Dendritic cell treated with granulocyte-macrophage colony-stimulating factor and Interleukin-4, amounts not matched to agents 40 ng/mL and 50 ng/mL, for 4 days (primary cell): Measurements from ENCODE around the gene PLIN4.

Experiments used
- H3K27ac Mint-ChIP-seq: one replicate; pipeline ENCODE4 v1.8.0; 2022; ENCODE audit warnings: mild to moderate bottlenecking, mixed read lengths
- H3K27me3 Mint-ChIP-seq: one replicate; pipeline ENCODE4 v1.8.0; 2022; ENCODE audit warnings: mild to moderate bottlenecking, mixed read lengths
- H3K36me3 Mint-ChIP-seq: one replicate; pipeline ENCODE4 v1.8.0; 2022; ENCODE audit warnings: low read depth, mixed read lengths
- H3K4me1 Mint-ChIP-seq: one replicate; pipeline ENCODE4 v1.8.0; 2022; ENCODE audit warnings: low read depth, mixed read lengths
- H3K4me3 Mint-ChIP-seq: one replicate; pipeline ENCODE4 v1.8.0; 2022; ENCODE audit warnings: mild to moderate bottlenecking, moderate library complexity, mixed read lengths
- H3K9me3 Mint-ChIP-seq: one replicate; pipeline ENCODE4 v1.8.0; 2022; ENCODE audit warnings: mixed read lengths
- intact Hi-C: fragments of 100-400 bp; cut with micrococcal nuclease; formaldehyde crosslinking; loops from one replicate; pipeline ENCODE4 v1.15.0; 2022

The PLIN4 gene

DNA sequence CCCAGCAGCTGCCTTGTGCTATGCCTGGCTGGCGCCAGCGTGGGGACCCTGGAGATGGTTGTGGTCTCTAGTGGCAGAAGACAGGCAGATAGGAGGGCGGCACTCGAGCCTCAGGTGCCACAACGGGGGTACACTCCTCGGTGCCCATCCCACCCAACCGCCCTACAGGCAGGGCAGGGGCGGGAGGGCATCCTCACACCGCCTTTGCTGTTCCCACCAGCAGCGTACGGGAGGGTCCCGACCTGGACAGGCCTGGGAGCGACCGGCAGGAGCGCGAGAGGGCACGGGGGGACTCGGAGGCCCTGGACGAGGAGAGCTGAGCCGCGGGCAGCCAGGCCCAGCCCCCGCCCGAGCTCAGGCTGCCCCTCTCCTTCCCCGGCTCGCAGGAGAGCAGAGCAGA, 16.6 kb downstream of the PLIN4 start:
- H3K27ac Mint-ChIP-seq, result no peak overlapping the region
- peaks cover 29% of the 10 kb centered on the region for H3K4me1 Mint-ChIP-seq
- intact Hi-C loops, result no loop called here
- no peaks in the 10 kb centered on the region for H3K9me3 Mint-ChIP-seq
- H3K36me3 Mint-ChIP-seq, result no peaks in the 10 kb centered on the region
- H3K4me3 Mint-ChIP-seq, result no peak overlapping the region
- H3K27me3 Mint-ChIP-seq, result no peaks in the 10 kb centered on the region

DNA sequence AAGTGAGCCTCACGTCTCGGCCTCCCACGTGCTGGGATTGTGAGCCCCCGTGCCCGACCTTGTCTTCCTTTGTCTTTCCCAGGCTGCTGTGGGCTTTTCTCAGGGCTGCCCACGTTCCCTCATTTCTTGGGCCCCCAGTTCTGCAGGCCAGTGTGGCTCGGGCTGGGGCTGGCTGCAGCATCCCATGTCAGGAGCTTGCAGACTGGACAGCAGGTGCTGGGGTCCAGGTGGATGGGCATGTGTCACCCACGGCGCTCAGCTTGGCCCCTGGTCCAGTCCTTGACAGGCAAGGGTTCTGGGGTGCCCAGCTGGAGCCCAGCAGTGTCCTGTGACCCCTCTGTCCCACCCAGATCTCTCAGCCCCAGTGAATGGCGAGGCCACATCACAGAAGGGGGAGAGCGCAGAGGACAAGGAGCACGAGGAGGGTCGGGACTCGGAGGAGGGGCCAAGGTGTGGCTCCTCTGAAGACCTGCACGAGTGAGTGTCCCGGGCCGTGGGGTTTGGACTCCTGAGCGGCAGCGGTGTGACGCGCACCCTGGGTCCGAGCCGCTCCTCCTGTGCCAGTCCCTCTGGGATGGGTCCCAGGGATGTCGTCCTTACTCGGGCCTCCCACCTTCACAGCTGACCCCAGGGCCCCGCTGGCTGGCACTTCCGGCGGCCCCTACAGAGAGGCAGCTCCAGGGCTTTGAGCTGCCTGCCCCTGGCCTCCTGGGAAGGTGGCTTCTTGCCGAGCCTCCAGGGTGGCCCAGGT, 17.3 kb downstream of the PLIN4 start:
- no peak overlapping the region for H3K27ac Mint-ChIP-seq
- no peaks in the 10 kb centered on the region for H3K36me3 Mint-ChIP-seq
- intact Hi-C loops, result no loop called here
- H3K27me3 Mint-ChIP-seq, result no peaks in the 10 kb centered on the region
- no peak overlapping the region for H3K4me3 Mint-ChIP-seq
- peaks cover 23% of the 10 kb centered on the region for H3K4me1 Mint-ChIP-seq
- no peaks in the 10 kb centered on the region for H3K9me3 Mint-ChIP-seq

DNA sequence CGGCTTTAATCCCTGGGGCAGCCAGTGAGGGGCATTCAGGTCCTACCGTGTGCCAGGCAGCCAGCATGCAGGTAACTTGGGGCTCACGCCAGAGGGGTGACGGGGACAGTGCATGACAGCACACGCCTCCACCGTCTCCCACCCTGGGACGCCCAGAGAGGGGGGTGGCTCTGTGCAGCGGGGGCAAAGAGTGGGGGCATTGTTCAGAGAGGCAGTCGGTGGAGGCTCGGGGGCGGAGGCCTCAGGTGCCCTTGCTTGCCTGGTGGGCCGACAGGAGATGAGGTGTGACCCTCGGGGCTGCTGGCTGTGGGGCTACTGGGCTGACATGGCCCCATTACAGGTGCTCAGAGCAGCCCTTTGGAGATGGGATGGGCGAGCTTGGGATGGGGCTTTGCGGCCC, 18.4 kb downstream of the PLIN4 start:
- Mint-ChIP-seq H3K4me3 (no peak overlapping the region), H3K27ac (no peak overlapping the region), H3K36me3 (no peaks in the 10 kb centered on the region), H3K27me3 (no peaks in the 10 kb centered on the region), H3K9me3 (no peaks in the 10 kb centered on the region), H3K4me1 (peaks cover 11% of the 10 kb centered on the region)
- intact Hi-C loops, result no loop called here

DNA sequence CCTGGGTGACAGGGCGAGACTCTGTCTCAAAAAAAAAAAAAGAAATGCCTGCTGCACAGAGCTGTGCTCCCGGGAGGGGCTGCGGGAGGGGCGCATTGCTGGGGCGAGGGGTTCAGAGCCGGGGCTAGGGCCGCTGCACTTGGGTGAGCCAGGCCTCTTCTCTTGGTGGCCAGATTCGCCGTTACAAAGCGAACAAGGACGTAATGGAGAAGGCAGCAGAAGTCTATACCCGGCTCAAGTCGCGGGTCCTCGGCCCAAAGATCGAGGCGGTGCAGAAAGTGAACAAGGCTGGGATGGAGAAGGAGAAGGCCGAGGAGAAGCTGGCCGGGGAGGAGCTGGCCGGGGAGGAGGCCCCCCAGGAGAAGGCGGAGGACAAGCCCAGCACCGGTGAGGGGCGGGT, 19.0 kb downstream of the PLIN4 start:
- no peaks in the 10 kb centered on the region for H3K9me3 Mint-ChIP-seq
- H3K4me1 Mint-ChIP-seq, result peaks cover 6% of the 10 kb centered on the region
- intact Hi-C loops, result no loop called here
- H3K27me3 Mint-ChIP-seq, result no peaks in the 10 kb centered on the region
- no peak overlapping the region for H3K4me3 Mint-ChIP-seq
- H3K27ac Mint-ChIP-seq, result no peak overlapping the region
- H3K36me3 Mint-ChIP-seq, result no peaks in the 10 kb centered on the region

DNA sequence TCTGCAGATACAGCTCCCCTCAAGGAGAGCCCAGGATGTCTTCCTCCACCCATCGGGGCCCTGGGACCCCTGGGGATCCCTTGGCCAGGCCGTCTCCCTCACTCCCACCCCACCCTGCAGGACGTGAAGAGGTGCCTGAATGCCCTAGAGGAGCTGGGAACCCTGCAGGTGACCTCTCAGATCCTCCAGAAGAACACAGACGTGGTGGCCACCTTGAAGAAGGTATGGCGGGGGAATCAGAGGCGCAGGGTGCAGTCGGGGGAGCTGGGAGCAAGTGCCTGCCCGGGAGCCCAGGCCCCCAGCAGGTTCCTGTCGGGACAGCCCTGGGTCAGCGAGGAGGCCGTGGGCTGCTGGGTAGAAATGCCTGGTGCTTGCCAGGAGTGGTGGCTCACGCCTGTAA, 19.6 kb downstream of the PLIN4 start:
- intact Hi-C loops, result no loop called here
- no peaks in the 10 kb centered on the region for H3K36me3 Mint-ChIP-seq

DNA sequence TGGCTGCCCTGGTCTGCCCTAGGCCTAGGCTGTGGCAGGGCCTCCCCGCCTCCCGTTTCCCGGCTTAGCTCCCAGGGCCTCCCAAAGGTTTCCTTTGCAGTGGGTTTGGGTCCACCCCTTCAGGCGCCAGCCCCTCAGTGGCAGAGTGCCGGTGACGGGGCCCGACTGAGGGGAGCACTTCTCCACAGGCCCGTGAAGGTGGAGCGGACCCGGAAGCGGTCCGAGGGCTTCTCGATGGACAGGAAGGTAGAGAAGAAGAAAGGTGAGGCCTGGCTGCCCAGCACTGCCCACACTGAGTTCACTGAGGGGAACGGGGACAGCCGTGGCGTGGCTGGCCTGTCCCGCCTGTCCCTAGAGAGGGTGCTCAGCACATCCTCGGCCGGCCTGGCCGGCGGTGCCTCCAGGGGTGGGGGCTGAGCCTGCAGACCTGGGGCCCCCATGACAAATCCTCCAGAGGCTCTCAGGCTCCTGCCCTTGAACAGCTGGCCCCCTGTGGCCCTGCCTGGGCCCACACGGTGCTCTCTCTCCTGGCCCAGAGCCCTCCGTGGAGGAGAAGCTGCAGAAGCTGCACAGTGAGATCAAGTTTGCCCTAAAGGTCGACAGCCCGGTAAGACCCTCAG, 20.4 kb downstream of the PLIN4 start:
- no peaks in the 10 kb centered on the region for H3K9me3 Mint-ChIP-seq
- intact Hi-C loops, result no loop called here
- H3K36me3 Mint-ChIP-seq, result no peaks in the 10 kb centered on the region
- no peak overlapping the region for H3K27ac Mint-ChIP-seq
- no peaks in the 10 kb centered on the region for H3K4me1 Mint-ChIP-seq
- no peaks in the 10 kb centered on the region for H3K27me3 Mint-ChIP-seq
- H3K4me3 Mint-ChIP-seq, result no peak overlapping the region

More for the DNA sequence above, 19.6 kb downstream of the PLIN4 start:
- no peak overlapping the region for H3K4me3 Mint-ChIP-seq
- no peak overlapping the region for H3K27ac Mint-ChIP-seq
- no peaks in the 10 kb centered on the region for H3K9me3 Mint-ChIP-seq
- H3K4me1 Mint-ChIP-seq, result no peaks in the 10 kb centered on the region
- no peaks in the 10 kb centered on the region for H3K27me3 Mint-ChIP-seq

DNA sequence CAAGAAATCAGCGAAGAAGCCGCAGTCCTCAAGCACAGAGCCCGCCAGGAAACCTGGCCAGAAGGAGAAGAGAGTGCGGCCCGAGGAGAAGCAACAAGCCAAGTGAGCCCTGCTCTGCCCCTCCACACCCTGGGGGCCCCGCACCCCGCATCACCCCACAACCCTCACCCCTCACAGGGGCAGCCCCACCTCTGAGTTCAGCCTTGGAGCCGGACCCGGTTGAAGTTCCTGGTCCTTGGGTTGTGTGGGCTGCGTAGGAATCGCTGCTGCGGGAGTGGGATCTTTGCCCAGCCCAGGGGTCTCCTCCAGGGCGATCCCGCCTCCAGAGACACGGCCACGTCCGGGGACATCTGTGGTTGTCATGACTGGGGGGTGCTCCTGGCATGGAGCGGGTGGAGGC, 22.0 kb downstream of the PLIN4 start:
- intact Hi-C loops, result no loop called here
- Mint-ChIP-seq H3K9me3 (no peaks in the 10 kb centered on the region), H3K4me3 (no peak overlapping the region), H3K4me1 (no peaks in the 10 kb centered on the region), H3K27me3 (no peaks in the 10 kb centered on the region), H3K36me3 (no peaks in the 10 kb centered on the region), H3K27ac (no peak overlapping the region)

DNA sequence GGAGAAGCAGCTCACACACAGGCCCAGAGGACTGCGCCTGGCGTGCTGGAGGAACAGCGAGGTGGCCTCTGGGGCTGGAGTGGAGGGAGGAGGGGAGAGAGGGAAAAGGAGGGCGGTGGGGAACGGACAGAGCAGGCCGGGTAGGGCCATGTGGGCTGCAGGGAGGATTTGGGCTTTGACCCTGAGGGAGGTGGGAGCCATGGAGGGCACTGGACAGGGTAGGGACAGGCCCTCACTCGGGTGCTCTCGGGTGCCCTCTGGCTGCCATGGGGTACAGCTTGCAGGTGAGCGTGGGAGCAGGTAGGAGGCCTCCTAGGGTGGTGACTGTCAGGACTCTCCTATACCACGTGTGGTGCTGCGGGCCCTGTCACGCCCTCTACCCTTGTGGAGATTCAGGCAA, 22.8 kb downstream of the PLIN4 start:
- H3K9me3 Mint-ChIP-seq, result no peaks in the 10 kb centered on the region
- intact Hi-C loops, result no loop called here
- no peak overlapping the region for H3K27ac Mint-ChIP-seq
- H3K4me3 Mint-ChIP-seq, result no peak overlapping the region
- H3K36me3 Mint-ChIP-seq, result no peaks in the 10 kb centered on the region
- H3K27me3 Mint-ChIP-seq, result no peaks in the 10 kb centered on the region
- no peaks in the 10 kb centered on the region for H3K4me1 Mint-ChIP-seq

DNA sequence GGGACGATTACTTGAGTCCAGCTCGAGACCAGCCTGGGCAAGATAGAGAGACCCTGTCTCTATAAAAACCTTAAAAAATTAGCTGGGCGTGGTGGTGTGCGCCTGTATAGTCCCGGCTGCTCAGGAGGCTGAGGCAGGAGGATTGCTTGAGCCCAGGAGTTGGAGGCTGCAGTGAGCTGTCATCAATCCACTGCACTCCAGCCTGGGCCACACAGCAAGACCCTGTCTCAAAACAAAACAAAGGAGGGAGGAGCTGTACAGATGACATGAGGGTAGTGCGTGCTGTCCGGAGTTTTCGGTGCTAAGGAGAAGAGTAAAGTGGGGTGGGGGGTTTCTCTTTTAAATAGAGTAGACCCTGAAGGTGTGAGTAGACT, 23.6 kb downstream of the PLIN4 start:
- H3K36me3 Mint-ChIP-seq, result no peaks in the 10 kb centered on the region
- no peaks in the 10 kb centered on the region for H3K9me3 Mint-ChIP-seq
- H3K27ac Mint-ChIP-seq, result no peak overlapping the region
- intact Hi-C loops, result no loop called here
- no peaks in the 10 kb centered on the region for H3K4me1 Mint-ChIP-seq
- H3K4me3 Mint-ChIP-seq, result no peak overlapping the region
- no peaks in the 10 kb centered on the region for H3K27me3 Mint-ChIP-seq

DNA sequence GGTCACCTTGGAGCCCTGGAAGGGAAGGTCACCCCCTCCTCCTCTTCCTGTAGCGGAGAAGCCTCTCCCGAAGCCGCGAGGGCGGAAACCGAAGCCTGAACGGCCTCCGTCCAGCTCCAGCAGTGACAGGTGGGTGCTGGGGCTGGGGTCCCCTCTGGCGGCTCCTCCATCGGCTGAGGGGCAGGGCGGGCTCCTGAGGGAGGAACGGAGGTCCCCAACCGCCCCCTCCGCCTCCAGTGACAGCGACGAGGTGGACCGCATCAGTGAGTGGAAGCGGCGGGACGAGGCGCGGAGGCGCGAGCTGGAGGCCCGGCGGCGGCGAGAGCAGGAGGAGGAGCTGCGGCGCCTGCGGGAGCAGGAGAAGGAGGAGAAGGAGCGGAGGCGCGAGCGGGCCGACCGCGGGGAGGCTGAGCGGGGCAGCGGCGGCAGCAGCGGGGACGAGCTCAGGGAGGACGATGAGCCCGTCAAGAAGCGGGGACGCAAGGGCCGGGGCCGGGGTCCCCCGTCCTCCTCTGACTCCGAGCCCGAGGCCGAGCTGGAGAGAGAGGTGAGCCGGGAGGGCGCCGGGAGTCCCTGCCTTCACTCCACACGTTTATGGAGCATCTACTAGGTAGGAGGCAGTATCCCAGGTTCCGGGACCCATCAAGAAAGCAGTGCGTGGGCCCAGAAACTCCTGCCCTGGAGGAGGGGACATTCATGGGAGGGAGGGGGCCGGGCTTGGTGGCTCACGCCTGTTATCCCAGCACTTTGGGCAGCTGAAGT, 24.2 kb downstream of the PLIN4 start:
- intact Hi-C loops, result no loop called here
- no peaks in the 10 kb centered on the region for H3K4me1 Mint-ChIP-seq
- H3K36me3 Mint-ChIP-seq, result no peaks in the 10 kb centered on the region
- H3K27ac Mint-ChIP-seq, result no peak overlapping the region
- no peaks in the 10 kb centered on the region for H3K27me3 Mint-ChIP-seq
- H3K9me3 Mint-ChIP-seq, result no peaks in the 10 kb centered on the region
- no peak overlapping the region for H3K4me3 Mint-ChIP-seq

DNA sequence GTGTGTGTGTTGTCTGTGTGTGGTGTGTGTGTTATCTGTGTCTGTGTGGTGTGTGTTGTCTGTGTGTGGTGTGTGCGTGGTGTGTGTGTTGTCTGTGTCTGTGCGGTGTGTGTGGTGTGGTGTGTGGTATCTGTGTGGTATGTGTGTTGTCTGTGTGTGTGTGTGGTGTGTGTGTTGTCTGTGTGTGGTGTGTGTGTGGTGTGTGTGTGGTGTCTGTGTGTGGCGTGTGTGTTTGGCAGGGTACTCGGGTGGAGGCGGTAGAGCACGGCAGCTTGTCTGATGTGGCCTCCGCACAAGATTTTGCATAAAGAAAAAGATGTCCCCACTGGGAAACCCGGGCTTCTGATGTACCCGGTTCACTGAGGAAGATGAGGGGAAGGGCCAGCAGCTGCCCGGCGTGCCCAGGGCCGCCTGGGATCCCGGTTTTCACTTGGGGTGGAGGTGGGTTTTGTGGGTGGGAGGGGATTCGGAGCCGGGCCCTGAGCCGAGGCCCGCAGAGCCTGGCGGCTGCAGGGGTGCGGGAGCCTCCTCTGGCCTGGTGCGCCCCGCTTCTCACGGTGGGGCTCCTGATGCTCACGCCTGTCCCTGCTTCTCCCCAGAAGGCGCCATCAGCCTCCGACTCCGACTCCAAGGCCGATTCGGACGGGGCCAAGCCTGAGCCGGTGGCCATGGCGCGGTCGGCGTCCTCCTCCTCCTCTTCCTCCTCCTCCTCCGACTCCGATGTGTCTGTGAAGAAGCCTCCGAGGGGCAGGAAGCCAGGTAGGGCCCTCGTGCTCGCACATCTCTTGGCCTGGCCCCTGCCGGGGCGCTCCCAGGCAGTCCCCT, 25.0 kb downstream of the PLIN4 start:
- no peaks in the 10 kb centered on the region for H3K27me3 Mint-ChIP-seq
- H3K36me3 Mint-ChIP-seq, result no peaks in the 10 kb centered on the region
- no peak overlapping the region for H3K4me3 Mint-ChIP-seq
- no peaks in the 10 kb centered on the region for H3K9me3 Mint-ChIP-seq
- intact Hi-C loops, result no loop called here
- H3K4me1 Mint-ChIP-seq, result no peaks in the 10 kb centered on the region
- H3K27ac Mint-ChIP-seq, result no peak overlapping the region

DNA sequence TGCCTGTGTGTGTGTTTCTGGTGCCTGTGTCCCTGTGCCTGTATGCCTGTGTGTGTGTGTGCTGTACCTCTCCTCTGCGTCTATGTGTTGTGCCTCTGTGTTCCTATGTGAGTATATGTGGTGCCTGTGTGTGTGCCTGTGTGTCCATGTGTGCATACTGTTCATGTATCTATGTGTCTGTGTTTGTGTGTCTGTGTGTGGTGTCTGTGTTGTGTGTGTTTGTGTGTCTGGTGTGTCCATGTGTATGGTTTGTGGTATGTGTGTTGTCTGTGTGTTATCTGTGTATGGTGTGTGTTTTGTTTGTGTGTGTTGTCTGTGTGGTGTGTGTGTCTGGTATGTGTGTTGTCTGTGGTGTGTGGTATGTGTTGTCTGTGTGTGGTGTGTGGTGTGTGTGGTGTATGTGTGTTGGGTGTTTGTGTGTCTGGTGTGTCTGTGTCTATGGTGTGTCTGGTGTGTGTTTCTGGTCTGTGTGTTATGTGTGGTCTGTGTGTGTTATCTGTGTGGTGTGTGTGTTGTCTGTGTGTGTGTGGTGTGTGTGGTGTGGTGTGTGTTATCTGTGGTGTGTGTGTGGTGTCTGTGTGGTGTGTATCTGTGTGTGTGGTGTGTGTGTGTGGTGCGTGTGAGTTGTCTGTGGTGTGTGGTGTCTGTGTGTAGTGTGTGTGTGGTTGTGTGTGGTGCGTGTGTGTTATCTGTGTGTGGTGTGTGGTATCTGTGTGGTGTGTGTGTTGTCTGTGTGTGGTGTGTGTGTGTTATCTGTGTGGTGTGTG, 25.8 kb downstream of the PLIN4 start:
- intact Hi-C loops, result no loop called here
- no peaks in the 10 kb centered on the region for H3K9me3 Mint-ChIP-seq
- no peaks in the 10 kb centered on the region for H3K4me1 Mint-ChIP-seq
- H3K27me3 Mint-ChIP-seq, result no peaks in the 10 kb centered on the region
- H3K4me3 Mint-ChIP-seq, result no peak overlapping the region
- no peak overlapping the region for H3K27ac Mint-ChIP-seq
- peaks cover under 1% of the 10 kb centered on the region for H3K36me3 Mint-ChIP-seq

DNA sequence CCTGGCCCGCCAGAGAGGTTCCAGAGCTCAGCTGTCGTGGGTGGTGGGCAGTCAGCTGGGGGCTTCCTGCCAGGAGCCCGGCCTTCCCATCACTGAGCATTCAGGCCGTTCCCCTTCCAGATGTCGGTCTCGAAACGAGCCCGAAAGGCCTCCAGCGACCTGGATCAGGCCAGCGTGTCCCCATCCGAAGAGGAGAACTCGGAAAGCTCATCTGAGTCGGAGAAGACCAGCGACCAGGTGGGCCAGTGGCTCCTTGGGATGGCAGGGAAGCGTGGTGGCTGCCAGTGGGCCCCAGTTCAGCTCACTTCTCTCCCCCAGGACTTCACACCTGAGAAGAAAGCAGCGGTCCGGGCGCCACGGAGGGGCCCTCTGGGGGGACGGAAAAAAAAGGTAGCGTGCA, 26.8 kb downstream of the PLIN4 start:
- Mint-ChIP-seq H3K27ac (no peak overlapping the region), H3K9me3 (no peaks in the 10 kb centered on the region), H3K36me3 (peaks cover 12% of the 10 kb centered on the region), H3K4me1 (no peaks in the 10 kb centered on the region), H3K27me3 (no peaks in the 10 kb centered on the region), H3K4me3 (no peak overlapping the region)
- intact Hi-C loops, result no loop called here
